WTC11 (cell line): ENCODE data around the gene KRTAP13-3. TPM values are rescaled to one million over a fixed set of nuclear protein-coding genes. Genes with fewer than 3 reads are reported as not detected.

ENCODE experiments used
- ATAC-seq: fragments of 200-7000 bp; cut with Tn5 transposase; 2 replicates; pipeline ENCODE4 v1.10.0; 2021; ENCODE audit warnings: mild to moderate bottlenecking, moderate library complexity
- CTCF ChIA-PET: fragments of 300-600 bp; sonication (Branson Sonifier 250); formaldehyde crosslinking; loops from one replicate; lab custom pipeline; 2021; ENCODE audit warnings: antibody characterized with exemption; lab: Charles Lee
- POLR2A ChIA-PET: fragments of 350-600 bp; sonication (Branson Sonifier 250); formaldehyde crosslinking; loops from one replicate; lab custom pipeline; 2021; ENCODE audit warnings: antibody characterized with exemption; lab: Charles Lee
- DNase-seq: peaks from one replicate; pipeline ENCODE4 v3.0.0; 2021; ENCODE audit warnings: low spot score
- H3K27ac Mint-ChIP-seq: 2 replicates; pipeline ENCODE4 v1.8.0; 2021; ENCODE audit warnings: mixed read lengths
- H3K27me3 Mint-ChIP-seq: 2 replicates; pipeline ENCODE4 v1.8.0; 2021; ENCODE audit warnings: low read depth, mild to moderate bottlenecking, moderate library complexity, mixed read lengths
- H3K36me3 Mint-ChIP-seq: 2 replicates; pipeline ENCODE4 v1.8.0; 2021; ENCODE audit warnings: mixed read lengths
- H3K4me1 Mint-ChIP-seq: 2 replicates; pipeline ENCODE4 v1.8.0; 2022; ENCODE audit warnings: mixed read lengths
- H3K4me3 Mint-ChIP-seq: 2 replicates; pipeline ENCODE4 v1.8.0; 2021; ENCODE audit warnings: mild to moderate bottlenecking, moderate library complexity, mixed read lengths
- H3K9me3 Mint-ChIP-seq: 2 replicates; pipeline ENCODE4 v1.8.0; 2021; ENCODE audit warnings: mixed read lengths
- CBFB ChIP-seq: sonication (generic); formaldehyde crosslinking; IDR thresholded peaks from 2 replicates; pipeline ENCODE4 v1.8.1; 2022; ENCODE audit warnings: mild to moderate bottlenecking, low read depth, missing genetic modification reagents
- CDX4 ChIP-seq: fragments of 250-450 bp; sonication (Bioruptor Pico); IDR thresholded peaks from 2 replicates; pipeline ENCODE4 v1.9.0; 2021; ENCODE audit warnings: moderate library complexity, mild to moderate bottlenecking, inconsistent platforms, borderline replicate concordance
- ELF4 ChIP-seq: sonication (generic); formaldehyde crosslinking; IDR thresholded peaks from 2 replicates; pipeline ENCODE4 v1.8.1; 2022; ENCODE audit warnings: low read depth, mild to moderate bottlenecking, moderate library complexity, missing genetic modification reagents
- ESRRA ChIP-seq: sonication (generic); formaldehyde crosslinking; IDR thresholded peaks from 2 replicates; pipeline ENCODE4 v1.8.1; 2022; ENCODE audit warnings: mild to moderate bottlenecking, missing genetic modification reagents, borderline replicate concordance
- HMGXB4 ChIP-seq: sonication (generic); formaldehyde crosslinking; IDR thresholded peaks from 2 replicates; pipeline ENCODE4 v1.8.1; 2023; ENCODE audit warnings: mild to moderate bottlenecking, moderate library complexity, missing genetic modification reagents
- OVOL2 ChIP-seq: fragments of 250-450 bp; sonication (Bioruptor Pico); IDR thresholded peaks from 2 replicates; pipeline ENCODE4 v1.9.0; 2021; ENCODE audit warnings: mild to moderate bottlenecking, borderline replicate concordance
- TP53 ChIP-seq: sonication (generic); formaldehyde crosslinking; IDR thresholded peaks from 2 replicates; pipeline ENCODE4 v1.8.1; 2023; ENCODE audit warnings: mild to moderate bottlenecking, missing genetic modification reagents
- USF1 ChIP-seq: sonication (generic); formaldehyde crosslinking; IDR thresholded peaks from 2 replicates; pipeline ENCODE4 v1.8.0; 2022; ENCODE audit warnings: mild to moderate bottlenecking, missing genetic modification reagents
- ZNF138 ChIP-seq: sonication (generic); formaldehyde crosslinking; conservative IDR thresholded peaks from 2 replicates; pipeline ENCODE4 v1.8.1; 2022; ENCODE audit warnings: mild to moderate bottlenecking, moderate library complexity, missing genetic modification reagents
- ZNF219 ChIP-seq: sonication (generic); formaldehyde crosslinking; IDR thresholded peaks from 2 replicates; pipeline ENCODE4 v1.8.0; 2023; ENCODE audit warnings: missing genetic modification reagents, mild to moderate bottlenecking, borderline replicate concordance
- ZNF232 ChIP-seq: sonication (generic); formaldehyde crosslinking; IDR thresholded peaks from 2 replicates; pipeline ENCODE4 v1.8.0; 2022; ENCODE audit warnings: mild to moderate bottlenecking, missing genetic modification reagents
- total RNA-seq: library from RNA; stranded (reverse); gene quantifications from 3 replicates; pipeline ENCODE4 v1.2.3, GENCODE V29; 2021
- TF ChIP-seq, protein P1 (sequence below): sonication (generic); formaldehyde crosslinking; conservative IDR thresholded peaks from 2 replicates; pipeline ENCODE4 v1.8.1; 2023; ENCODE audit warnings: mild to moderate bottlenecking, low read depth, missing genetic modification reagents, moderate library complexity
- TF ChIP-seq, protein P2 (sequence below): sonication (generic); formaldehyde crosslinking; IDR thresholded peaks from 2 replicates; pipeline ENCODE4 v1.8.1; 2023; ENCODE audit warnings: mild to moderate bottlenecking, missing genetic modification reagents
- TF ChIP-seq, protein P3 (sequence below): fragments of 200-600 bp; IDR thresholded peaks from 2 replicates; pipeline ENCODE4 v1.8.0; 2022; ENCODE audit warnings: antibody characterized with exemption
- TF ChIP-seq, protein P4 (sequence below): sonication (generic); formaldehyde crosslinking; IDR thresholded peaks from 2 replicates; pipeline ENCODE4 v1.8.1; 2023; ENCODE audit warnings: mild to moderate bottlenecking, missing genetic modification reagents, moderate library complexity
- TF ChIP-seq, protein P5 (sequence below): sonication (generic); formaldehyde crosslinking; IDR thresholded peaks from 2 replicates; pipeline ENCODE4 v1.8.0; 2023; ENCODE audit warnings: mild to moderate bottlenecking, missing genetic modification reagents

Gene KRTAP13-3
- total RNA-seq, 1 experiment from 2014 or later = not detected

DNA sequence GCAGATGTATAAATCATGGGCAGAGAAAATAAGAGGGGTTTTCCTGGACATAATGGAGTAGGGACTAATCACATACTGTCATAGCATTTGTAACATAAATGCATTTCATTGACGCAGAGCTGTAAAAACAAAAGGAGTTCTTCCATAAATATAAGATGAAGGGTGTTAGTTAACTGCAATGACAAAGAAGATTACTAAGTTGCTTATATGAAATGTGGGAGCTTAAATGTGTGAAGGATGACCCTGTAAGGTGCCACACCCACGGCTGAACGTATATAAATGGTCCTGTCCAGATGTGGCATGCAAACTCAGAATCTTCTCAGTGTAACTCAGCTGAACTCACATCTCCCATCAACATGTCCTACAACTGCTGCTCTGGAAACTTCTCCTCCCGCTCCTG is 30.0 kb downstream of the KRTAP13-3 start, which contains the start of gene KRTAP13-1:
TSS of gene KRTAP13-1 (plus strand) at position 301 of the 400 bp plus-strand sequence. CDS start at position 357, 56 bp downstream.
- Mint-ChIP-seq H3K4me1 (no peaks in the 10 kb centered on the region), H3K27me3 (no peaks in the 10 kb centered on the region)
- ATAC-seq = no peak
- CTCF ChIA-PET = interaction anchor here (2.5 kb wide), 1 partner anchor 13 kb away, joined by 7 read pairs; no protein-coding TSS in a partner anchor
- TF ChIP-seq ZNF219 (CRISPR knock-in tag) (no peak), HMGXB4 (CRISPR knock-in tag) (no peak), ZNF138 (CRISPR knock-in tag) (no peak), ZNF232 (CRISPR knock-in tag) (no peak), ESRRA (CRISPR knock-in tag) (no peak), OVOL2 (CRISPR knock-in tag) (no peak), USF1 (CRISPR knock-in tag) (no peak), ELF4 (CRISPR knock-in tag) (no peak), CBFB (CRISPR knock-in tag) (no peak), TP53 (no peak), CDX4 (CRISPR knock-in tag) (no peak)
- TF ChIP-seq, protein P1, sequence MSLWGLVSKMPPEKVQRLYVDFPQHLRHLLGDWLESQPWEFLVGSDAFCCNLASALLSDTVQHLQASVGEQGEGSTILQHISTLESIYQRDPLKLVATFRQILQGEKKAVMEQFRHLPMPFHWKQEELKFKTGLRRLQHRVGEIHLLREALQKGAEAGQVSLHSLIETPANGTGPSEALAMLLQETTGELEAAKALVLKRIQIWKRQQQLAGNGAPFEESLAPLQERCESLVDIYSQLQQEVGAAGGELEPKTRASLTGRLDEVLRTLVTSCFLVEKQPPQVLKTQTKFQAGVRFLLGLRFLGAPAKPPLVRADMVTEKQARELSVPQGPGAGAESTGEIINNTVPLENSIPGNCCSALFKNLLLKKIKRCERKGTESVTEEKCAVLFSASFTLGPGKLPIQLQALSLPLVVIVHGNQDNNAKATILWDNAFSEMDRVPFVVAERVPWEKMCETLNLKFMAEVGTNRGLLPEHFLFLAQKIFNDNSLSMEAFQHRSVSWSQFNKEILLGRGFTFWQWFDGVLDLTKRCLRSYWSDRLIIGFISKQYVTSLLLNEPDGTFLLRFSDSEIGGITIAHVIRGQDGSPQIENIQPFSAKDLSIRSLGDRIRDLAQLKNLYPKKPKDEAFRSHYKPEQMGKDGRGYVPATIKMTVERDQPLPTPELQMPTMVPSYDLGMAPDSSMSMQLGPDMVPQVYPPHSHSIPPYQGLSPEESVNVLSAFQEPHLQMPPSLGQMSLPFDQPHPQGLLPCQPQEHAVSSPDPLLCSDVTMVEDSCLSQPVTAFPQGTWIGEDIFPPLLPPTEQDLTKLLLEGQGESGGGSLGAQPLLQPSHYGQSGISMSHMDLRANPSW (CRISPR knock-in tag) = no peak
- TF ChIP-seq, protein P2, sequence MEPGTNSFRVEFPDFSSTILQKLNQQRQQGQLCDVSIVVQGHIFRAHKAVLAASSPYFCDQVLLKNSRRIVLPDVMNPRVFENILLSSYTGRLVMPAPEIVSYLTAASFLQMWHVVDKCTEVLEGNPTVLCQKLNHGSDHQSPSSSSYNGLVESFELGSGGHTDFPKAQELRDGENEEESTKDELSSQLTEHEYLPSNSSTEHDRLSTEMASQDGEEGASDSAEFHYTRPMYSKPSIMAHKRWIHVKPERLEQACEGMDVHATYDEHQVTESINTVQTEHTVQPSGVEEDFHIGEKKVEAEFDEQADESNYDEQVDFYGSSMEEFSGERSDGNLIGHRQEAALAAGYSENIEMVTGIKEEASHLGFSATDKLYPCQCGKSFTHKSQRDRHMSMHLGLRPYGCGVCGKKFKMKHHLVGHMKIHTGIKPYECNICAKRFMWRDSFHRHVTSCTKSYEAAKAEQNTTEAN (CRISPR knock-in tag) = no peak
- TF ChIP-seq, protein P3, sequence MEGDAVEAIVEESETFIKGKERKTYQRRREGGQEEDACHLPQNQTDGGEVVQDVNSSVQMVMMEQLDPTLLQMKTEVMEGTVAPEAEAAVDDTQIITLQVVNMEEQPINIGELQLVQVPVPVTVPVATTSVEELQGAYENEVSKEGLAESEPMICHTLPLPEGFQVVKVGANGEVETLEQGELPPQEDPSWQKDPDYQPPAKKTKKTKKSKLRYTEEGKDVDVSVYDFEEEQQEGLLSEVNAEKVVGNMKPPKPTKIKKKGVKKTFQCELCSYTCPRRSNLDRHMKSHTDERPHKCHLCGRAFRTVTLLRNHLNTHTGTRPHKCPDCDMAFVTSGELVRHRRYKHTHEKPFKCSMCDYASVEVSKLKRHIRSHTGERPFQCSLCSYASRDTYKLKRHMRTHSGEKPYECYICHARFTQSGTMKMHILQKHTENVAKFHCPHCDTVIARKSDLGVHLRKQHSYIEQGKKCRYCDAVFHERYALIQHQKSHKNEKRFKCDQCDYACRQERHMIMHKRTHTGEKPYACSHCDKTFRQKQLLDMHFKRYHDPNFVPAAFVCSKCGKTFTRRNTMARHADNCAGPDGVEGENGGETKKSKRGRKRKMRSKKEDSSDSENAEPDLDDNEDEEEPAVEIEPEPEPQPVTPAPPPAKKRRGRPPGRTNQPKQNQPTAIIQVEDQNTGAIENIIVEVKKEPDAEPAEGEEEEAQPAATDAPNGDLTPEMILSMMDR = no peak
- TF ChIP-seq, protein P4, sequence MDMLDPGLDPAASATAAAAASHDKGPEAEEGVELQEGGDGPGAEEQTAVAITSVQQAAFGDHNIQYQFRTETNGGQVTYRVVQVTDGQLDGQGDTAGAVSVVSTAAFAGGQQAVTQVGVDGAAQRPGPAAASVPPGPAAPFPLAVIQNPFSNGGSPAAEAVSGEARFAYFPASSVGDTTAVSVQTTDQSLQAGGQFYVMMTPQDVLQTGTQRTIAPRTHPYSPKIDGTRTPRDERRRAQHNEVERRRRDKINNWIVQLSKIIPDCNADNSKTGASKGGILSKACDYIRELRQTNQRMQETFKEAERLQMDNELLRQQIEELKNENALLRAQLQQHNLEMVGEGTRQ (CRISPR knock-in tag) = no peak
- TF ChIP-seq, protein P5, sequence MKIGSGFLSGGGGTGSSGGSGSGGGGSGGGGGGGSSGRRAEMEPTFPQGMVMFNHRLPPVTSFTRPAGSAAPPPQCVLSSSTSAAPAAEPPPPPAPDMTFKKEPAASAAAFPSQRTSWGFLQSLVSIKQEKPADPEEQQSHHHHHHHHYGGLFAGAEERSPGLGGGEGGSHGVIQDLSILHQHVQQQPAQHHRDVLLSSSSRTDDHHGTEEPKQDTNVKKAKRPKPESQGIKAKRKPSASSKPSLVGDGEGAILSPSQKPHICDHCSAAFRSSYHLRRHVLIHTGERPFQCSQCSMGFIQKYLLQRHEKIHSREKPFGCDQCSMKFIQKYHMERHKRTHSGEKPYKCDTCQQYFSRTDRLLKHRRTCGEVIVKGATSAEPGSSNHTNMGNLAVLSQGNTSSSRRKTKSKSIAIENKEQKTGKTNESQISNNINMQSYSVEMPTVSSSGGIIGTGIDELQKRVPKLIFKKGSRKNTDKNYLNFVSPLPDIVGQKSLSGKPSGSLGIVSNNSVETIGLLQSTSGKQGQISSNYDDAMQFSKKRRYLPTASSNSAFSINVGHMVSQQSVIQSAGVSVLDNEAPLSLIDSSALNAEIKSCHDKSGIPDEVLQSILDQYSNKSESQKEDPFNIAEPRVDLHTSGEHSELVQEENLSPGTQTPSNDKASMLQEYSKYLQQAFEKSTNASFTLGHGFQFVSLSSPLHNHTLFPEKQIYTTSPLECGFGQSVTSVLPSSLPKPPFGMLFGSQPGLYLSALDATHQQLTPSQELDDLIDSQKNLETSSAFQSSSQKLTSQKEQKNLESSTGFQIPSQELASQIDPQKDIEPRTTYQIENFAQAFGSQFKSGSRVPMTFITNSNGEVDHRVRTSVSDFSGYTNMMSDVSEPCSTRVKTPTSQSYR = no peak
- TF ChIP-seq, all 79 proteins: peak for 0
- DNase-seq = no peak
- POLR2A ChIA-PET = no interaction called here
- H3K4me3 Mint-ChIP-seq = no peak within 1 kb of the TSS
- no peaks in the 10 kb centered on the region for H3K36me3 Mint-ChIP-seq
- no peak within 1 kb of the TSS for H3K27ac Mint-ChIP-seq
- peaks cover 6% of the 10 kb centered on the region for H3K9me3 Mint-ChIP-seq
